8988T (cell line): ENCODE data around the gene ABHD6.
"Not testable (repeated sequence)": the region's sequence is repeated elsewhere in the genome, so short reads cannot be mapped to it uniquely, and the experiment has no call there.

Source experiments
- DNase-seq: peaks from one replicate; pipeline ENCODE4 v3.0.0; 2011

Gene ABHD6

GRCh38 chr3:58243976-58244585 lies 6.5 kb downstream of the ABHD6 start:
- DNase-seq = no peak

GRCh38 chr3:58246148-58247047 lies 8.8 kb downstream of the ABHD6 start:
- DNase-seq = no peak

- DNase-seq = no peak
Measured at GRCh38 chr3:58249358-58250092, 11.9 kb downstream of the ABHD6 start.

GRCh38 chr3:58250093-58250707 lies 12.6 kb downstream of the ABHD6 start:
- no peak for DNase-seq

- DNase-seq = no peak
Measured at GRCh38 chr3:58251631-58252035, 14.0 kb downstream of the ABHD6 start.

- no peak for DNase-seq
Measured at GRCh38 chr3:58254144-58254543, 16.6 kb downstream of the ABHD6 start.

GRCh38 chr3:58256061-58256460 lies 18.5 kb downstream of the ABHD6 start:
- DNase-seq = no peak

- DNase-seq = no peak
Measured at GRCh38 chr3:58256511-58256910, 18.9 kb downstream of the ABHD6 start.

- DNase-seq = no peak
Measured at GRCh38 chr3:58258392-58259055, 20.9 kb downstream of the ABHD6 start.

GRCh38 chr3:58260261-58260731 lies 22.7 kb downstream of the ABHD6 start:
- no peak for DNase-seq

- no peak for DNase-seq
Measured at GRCh38 chr3:58260733-58261132, 23.1 kb downstream of the ABHD6 start.

- DNase-seq = no peak
Measured at GRCh38 chr3:58261954-58262666, 24.5 kb downstream of the ABHD6 start.

- DNase-seq = no peak
Measured at GRCh38 chr3:58266577-58266976, 29.0 kb downstream of the ABHD6 start.

GRCh38 chr3:58267543-58267942 lies 30.0 kb downstream of the ABHD6 start:
- DNase-seq = not testable (repeated sequence)

GRCh38 chr3:58269356-58269755 lies 31.8 kb downstream of the ABHD6 start:
- DNase-seq = no peak

GRCh38 chr3:58270485-58270884 lies 32.9 kb downstream of the ABHD6 start:
- no peak for DNase-seq

- peak; percentile 66 for DNase-seq
Measured at GRCh38 chr3:58271901-58272501, 34.4 kb downstream of the ABHD6 start.

- no peak for DNase-seq
Measured at GRCh38 chr3:58272891-58273290, 35.3 kb downstream of the ABHD6 start.

GRCh38 chr3:58273362-58273761 lies 35.8 kb downstream of the ABHD6 start:
- DNase-seq = not testable (repeated sequence)

GRCh38 chr3:58274027-58274614 lies 36.5 kb downstream of the ABHD6 start:
- DNase-seq = no peak

- DNase-seq = no peak
Measured at GRCh38 chr3:58281069-58281468, 43.5 kb downstream of the ABHD6 start.
